Transverse colon (tissue), 4 donors: ENCODE data around the gene RGMA. TPM values are rescaled to one million over a fixed set of nuclear protein-coding genes. Genes with fewer than 3 reads are reported as not detected.

ENCODE experiments used
- DNase-seq: peaks from one replicate; pipeline ENCODE4 v3.0.0-alpha.2; 2019
- H3K27ac ChIP-seq, 4 donors: fragments of 200-600 bp; sonication (generic); 2 replicates each; pipeline ENCODE4 v1.5.1; 2016 to 2018; ENCODE audit warnings: inconsistent platforms in 4 of 4
- H3K27me3 ChIP-seq: fragments of 200-600 bp; sonication (generic); 2 replicates; pipeline ENCODE4 v1.5.1; 2017; ENCODE audit warnings: inconsistent platforms
- H3K36me3 ChIP-seq, 4 donors: fragments of 200-600 bp; sonication (generic); 2 replicates each; pipeline ENCODE4 v1.5.1; 2017 to 2019; ENCODE audit warnings: inconsistent platforms in 4 of 4
- H3K4me1 ChIP-seq, 4 donors: fragments of 200-600 bp; sonication (generic); 2 replicates each; pipeline ENCODE4 v1.5.1; 2017 to 2020; ENCODE audit warnings: inconsistent platforms in 4 of 4
- H3K4me3 ChIP-seq, 4 donors: fragments of 200-600 bp; sonication (generic); 1 replicate in 1 of 4; 2 replicates in 3 of 4; pipeline versions ENCODE4 v1.5.1 to v1.6.1; 2017 to 2019; ENCODE audit warnings: inconsistent platforms in 4 of 4
- H3K9me3 ChIP-seq, 2 donors: fragments of 200-600 bp; sonication (generic); 2 replicates each; pipeline ENCODE4 v1.5.1; 2017 to 2019; ENCODE audit warnings: inconsistent platforms in 2 of 2
- CTCF ChIP-seq, 5 experiments: fragments of 200-600 bp in 3 of 5; fragments of 450-650 bp in 2 of 5; sonication (generic) in 3 of 5; IDR thresholded peaks; 1 replicate in 2 of 5; 2 replicates in 3 of 5; pipeline ENCODE4 v1.5.1; 2016 to 2017; ENCODE audit warnings: antibody characterized with exemption in 5 of 5, inconsistent platforms in 3 of 5, mild to moderate bottlenecking in 2 of 5, moderate library complexity in 1 of 5
- EP300 ChIP-seq: sonication (generic); formaldehyde crosslinking; IDR thresholded peaks from one replicate; pipeline ENCODE4 v1.6.1; 2017; ENCODE audit warnings: antibody characterized with exemption, low read depth
- POLR2A ChIP-seq: fragments of 450-650 bp; IDR thresholded peaks from one replicate; pipeline ENCODE4 v1.6.1; 2016; ENCODE audit warnings: antibody characterized with exemption, mild to moderate bottlenecking, moderate library complexity
- POLR2AphosphoS5 ChIP-seq, 3 donors: sonication (generic); formaldehyde crosslinking; IDR thresholded peaks; one replicate each; pipeline ENCODE4 v1.6.1; 2016; ENCODE audit warnings: antibody characterized with exemption in 3 of 3
- WGBS, 2 donors: methylation state at CpG; one replicate each; pipeline ENCODE4 v1.1.5; 2018; ENCODE audit warnings: low coverage in 1 of 2; 5-methylcytosine and 5-hydroxymethylcytosine counted together
- in situ Hi-C, 4 donors: fragments of 200-750 bp; cut with MboI; loops; one replicate each; pipeline versions ENCODE4 v1.15.0 to v1.15.1; 2017; ENCODE audit warnings: low sequenced_read_pairs in 3 of 4, low pct_ligation_motif_present in 1 of 4, low pct_unique_long_range_greater_than_20kb in 1 of 4
- intact Hi-C: fragments of 100-400 bp; cut with DNase I; formaldehyde crosslinking; loops from one replicate; pipeline ENCODE4 v1.15.1; 2023; ENCODE audit warnings: low total_unique reads
- total RNA-seq, 4 donors: library from RNA; depleted of rRNA; stranded (reverse); fragments of >200 nt; gene quantifications; one replicate each; pipeline ENCODE4 v1.1.0, GENCODE V29; 2016

The RGMA gene
- total RNA-seq, 4 donors from 2014 or later: 8.6 to 53.3 (median 20.6) TPM

DNA sequence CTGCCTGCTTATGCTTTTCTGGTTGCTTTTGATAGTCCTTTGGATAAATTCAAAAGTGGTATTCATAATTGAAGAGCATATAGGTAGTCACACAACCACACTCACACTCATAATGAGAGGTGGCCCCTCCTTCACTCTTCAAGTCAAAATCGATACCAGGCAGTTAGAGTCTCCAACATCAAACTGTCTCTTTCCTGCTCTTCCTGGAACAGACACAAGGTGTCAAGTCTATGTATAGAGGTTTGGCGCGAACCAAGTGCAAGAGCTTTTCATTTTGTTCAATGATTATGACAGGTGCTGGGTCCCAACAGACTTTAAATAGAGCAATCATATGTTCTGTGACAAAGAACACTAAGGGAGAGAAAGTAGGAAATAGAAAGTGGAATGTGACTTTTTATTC is 29.9 kb upstream of the RGMA start:
- Histone ChIP-seq H3K36me3 (no peaks in the 10 kb centered on the region), H3K27ac (no peak overlapping the region), H3K4me1 (no peaks in the 10 kb centered on the region), H3K9me3 (no peaks in the 10 kb centered on the region), H3K4me3 (no peak overlapping the region), H3K27me3 (no peaks in the 10 kb centered on the region)
- intact Hi-C loops: no loop called here
- in situ Hi-C loops: no loop called here
- 74 to 87% methylated on average over 2 to 3 of the region's 3 CpGs for WGBS, 2 donors
- TF ChIP-seq CTCF (IDR thresholded peaks at IDR 0.05): no peak
- TF ChIP-seq POLR2A: no peak
- no peak for TF ChIP-seq POLR2AphosphoS5 (IDR thresholded peaks at IDR 0.05)
- TF ChIP-seq EP300: no peak
- no peak for DNase-seq

GRCh38 chr15:93111451-93111850 is 22.4 kb upstream of the RGMA start:
- intact Hi-C loops: no loop called here
- Histone ChIP-seq H3K36me3 (no peaks in the 10 kb centered on the region), H3K27me3 (peaks cover 21% of the 10 kb centered on the region), H3K4me3 (no peak overlapping the region), H3K4me1 (no peaks in the 10 kb centered on the region), H3K27ac (no peak overlapping the region), H3K9me3 (no peaks in the 10 kb centered on the region)
- in situ Hi-C loops: no loop called here
- TF ChIP-seq POLR2A: no peak
- no peak for TF ChIP-seq CTCF (IDR thresholded peaks at IDR 0.05)
- DNase-seq: no peak
- WGBS, 2 donors: 84 to 85% methylated on average over 5 of the region's 5 CpGs

- 66 to 83% methylated on average over 5 of the region's 5 CpGs for WGBS, 2 donors
- Histone ChIP-seq H3K4me1 (no peaks in the 10 kb centered on the region), H3K4me3 (no peak overlapping the region), H3K36me3 (no peaks in the 10 kb centered on the region), H3K27ac (no peak overlapping the region), H3K9me3 (no peaks in the 10 kb centered on the region), H3K27me3 (peaks cover 21% of the 10 kb centered on the region)
- intact Hi-C loops (no loop called here), in situ Hi-C loops (no loop called here)
- TF ChIP-seq POLR2AphosphoS5 (IDR thresholded peaks at IDR 0.05): no peak
- no peak for DNase-seq
Observed at GRCh38 chr15:93110502-93111040, 21.6 kb upstream of the RGMA start.

DNA sequence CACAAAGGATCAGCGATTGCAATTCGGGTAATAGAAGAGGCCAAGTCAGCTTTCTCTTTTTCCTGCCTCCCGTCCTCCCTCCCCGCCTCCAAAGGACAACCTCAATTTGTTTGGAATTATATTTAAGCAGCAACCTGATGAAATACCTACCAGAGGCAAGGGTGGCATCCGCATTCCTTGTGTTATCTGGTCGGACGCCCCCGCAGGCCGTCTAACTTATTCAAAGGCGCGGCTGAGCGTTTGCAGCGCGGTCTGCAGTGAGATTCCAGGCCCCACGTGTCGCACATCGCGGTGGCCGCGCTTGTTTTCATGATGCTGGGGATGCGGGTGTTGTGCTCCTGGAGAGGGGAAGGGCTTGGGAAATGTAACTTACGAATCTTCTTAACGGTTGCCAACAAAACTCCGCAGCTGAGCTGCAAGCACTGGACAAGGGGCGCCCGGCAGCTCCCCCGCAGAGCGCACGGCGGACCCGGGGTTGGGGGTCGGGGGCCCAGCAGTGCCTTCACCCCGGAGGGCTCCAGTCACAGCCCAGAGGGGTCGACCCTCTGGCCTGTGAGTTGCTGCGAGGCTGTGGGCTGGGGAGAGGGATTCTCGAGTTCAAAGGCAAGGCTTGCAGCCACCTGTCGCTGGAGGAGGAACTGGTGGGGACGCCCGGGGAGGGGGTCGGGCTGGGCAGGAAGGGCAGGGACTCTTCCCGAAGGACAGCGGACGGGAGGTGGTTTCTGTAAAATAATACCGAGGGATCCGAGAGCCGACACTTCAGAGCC is 20.5 kb upstream of the RGMA start:
- DNase-seq: no peak
- no peak overlapping the region for H3K4me3 ChIP-seq
- no peaks in the 10 kb centered on the region for H3K9me3 ChIP-seq
- in situ Hi-C loops (no loop called here), intact Hi-C loops (no loop called here)
- no peak for TF ChIP-seq POLR2A
- no peak overlapping the region for H3K27ac ChIP-seq
- H3K36me3 ChIP-seq: no peaks in the 10 kb centered on the region
- no peaks in the 10 kb centered on the region for H3K4me1 ChIP-seq
- WGBS, 2 donors: 36 to 52% methylated on average over 13 to 46 of the region's 46 CpGs
- H3K27me3 ChIP-seq: peaks cover 21% of the 10 kb centered on the region

DNA sequence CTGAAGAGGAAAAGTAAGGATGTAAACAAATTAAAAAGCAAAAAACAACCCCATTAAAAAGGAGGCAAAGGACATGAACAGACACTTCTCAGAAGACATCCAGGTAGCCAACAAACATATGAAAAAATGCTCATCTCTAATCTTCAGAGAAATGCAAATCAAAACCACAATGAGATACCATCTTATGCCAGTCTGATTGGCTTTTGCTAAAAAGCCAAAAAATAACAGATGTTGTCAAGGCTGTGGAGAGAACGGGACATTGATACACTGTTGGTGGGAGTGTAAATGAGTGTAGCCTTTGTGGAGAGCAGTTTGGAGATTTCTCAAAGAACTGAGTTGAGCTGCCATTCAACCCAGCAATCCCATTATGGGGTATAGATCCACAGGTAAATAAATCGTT is 18.6 kb upstream of the RGMA start:
- no peaks in the 10 kb centered on the region for H3K36me3 ChIP-seq
- DNase-seq: no peak
- H3K27me3 ChIP-seq: peaks cover 21% of the 10 kb centered on the region
- in situ Hi-C loops (no loop called here), intact Hi-C loops (no loop called here)
- WGBS, 2 donors: 63 to 78% methylated on average over 2 of the region's 2 CpGs
- no peaks in the 10 kb centered on the region for H3K4me1 ChIP-seq
- no peaks in the 10 kb centered on the region for H3K9me3 ChIP-seq
- H3K27ac ChIP-seq: no peak overlapping the region
- TF ChIP-seq POLR2AphosphoS5 (IDR thresholded peaks at IDR 0.05) (no peak), EP300 (no peak), CTCF (IDR thresholded peaks at IDR 0.05) (no peak), POLR2A (no peak)
- H3K4me3 ChIP-seq: no peak overlapping the region
